ENCODE measurements around the gene NDUFV3. TPM values are rescaled to one million over a fixed set of nuclear protein-coding genes. Genes with fewer than 3 reads are reported as not detected.

The NDUFV3 gene
- total and polyA plus RNA-seq, 2 donors (not counting 3 experiments of a cell fraction or from before 2014, with no cell fraction given) = 13.4 to 45.7 TPM

DNA sequence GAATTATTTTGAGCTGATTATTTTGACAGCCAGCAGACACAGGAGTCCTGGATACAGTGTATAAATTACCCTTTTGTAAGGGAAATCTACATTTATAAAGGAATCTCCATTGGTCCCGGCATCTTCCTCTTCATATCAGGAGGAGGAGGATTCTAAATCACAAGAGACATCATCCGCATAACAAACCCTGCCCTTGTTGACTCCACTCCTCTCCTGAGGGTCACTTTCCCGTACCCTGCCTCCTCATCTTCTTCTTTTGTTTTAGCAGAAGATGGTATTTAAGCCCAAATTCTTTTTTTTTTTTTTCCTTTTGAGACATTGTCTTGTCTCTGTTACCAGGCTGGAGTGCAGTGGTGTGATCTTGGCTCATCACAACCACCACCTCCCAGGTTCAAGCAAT lies 66.6 kb downstream of the NDUFV3 start:
- ChIA-PET POLR2A (no interaction called here), CTCF (no interaction called here)
- H3K9ac ChIP-seq (replicated peaks; ENCODE audit: extremely low read depth, insufficient read depth, low read length) = no peak overlapping the region
- TF ChIP-seq GATA2 (IDR thresholded peaks at IDR 0.05; ENCODE audit: insufficient read depth, insufficient read length, low read depth, low read length) (no peak), JUN (IDR thresholded peaks at IDR 0.05; ENCODE audit: borderline replicate concordance, insufficient read depth, insufficient read length, low read depth) (no peak), FOS (IDR thresholded peaks at IDR 0.05; ENCODE audit: borderline replicate concordance, insufficient read depth, low read length) (no peak), POLR2A (IDR thresholded peaks at IDR 0.05; ENCODE audit: low read depth, low read length) (no peak), EZH2 (IDR thresholded peaks at IDR 0.05; ENCODE audit: borderline replicate concordance, low read depth, low read length, severe bottlenecking) (no peak)
- TF ChIP-seq, protein P1, sequence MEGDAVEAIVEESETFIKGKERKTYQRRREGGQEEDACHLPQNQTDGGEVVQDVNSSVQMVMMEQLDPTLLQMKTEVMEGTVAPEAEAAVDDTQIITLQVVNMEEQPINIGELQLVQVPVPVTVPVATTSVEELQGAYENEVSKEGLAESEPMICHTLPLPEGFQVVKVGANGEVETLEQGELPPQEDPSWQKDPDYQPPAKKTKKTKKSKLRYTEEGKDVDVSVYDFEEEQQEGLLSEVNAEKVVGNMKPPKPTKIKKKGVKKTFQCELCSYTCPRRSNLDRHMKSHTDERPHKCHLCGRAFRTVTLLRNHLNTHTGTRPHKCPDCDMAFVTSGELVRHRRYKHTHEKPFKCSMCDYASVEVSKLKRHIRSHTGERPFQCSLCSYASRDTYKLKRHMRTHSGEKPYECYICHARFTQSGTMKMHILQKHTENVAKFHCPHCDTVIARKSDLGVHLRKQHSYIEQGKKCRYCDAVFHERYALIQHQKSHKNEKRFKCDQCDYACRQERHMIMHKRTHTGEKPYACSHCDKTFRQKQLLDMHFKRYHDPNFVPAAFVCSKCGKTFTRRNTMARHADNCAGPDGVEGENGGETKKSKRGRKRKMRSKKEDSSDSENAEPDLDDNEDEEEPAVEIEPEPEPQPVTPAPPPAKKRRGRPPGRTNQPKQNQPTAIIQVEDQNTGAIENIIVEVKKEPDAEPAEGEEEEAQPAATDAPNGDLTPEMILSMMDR (IDR thresholded peaks at IDR 0.05; ENCODE audit: extremely low read depth in 1 of 2, insufficient read depth in 1 of 2, low read depth in 1 of 2, low read length in 2 of 2) = no peak
- dilution Hi-C loops (cut with MboI; ENCODE audit: extremely low pct_ligation_motif_present, low sequenced_read_pairs) (no loop called here), intact Hi-C loops (cut with micrococcal nuclease) (no loop called here)
- H3K79me2 ChIP-seq (ENCODE audit: control insufficient read depth, insufficient read depth, low read length) = no peaks in the 10 kb centered on the region
- H4K20me1 ChIP-seq (replicated peaks; ENCODE audit: control insufficient read depth, extremely low read depth, insufficient read depth, low read length) = no peaks in the 10 kb centered on the region
- no peaks in the 10 kb centered on the region for H3K36me3 ChIP-seq (ENCODE audit: control insufficient read depth in 2 of 2, extremely low read depth in 1 of 2, insufficient read depth in 2 of 2, low read length in 2 of 2)
- BruUV-seq (replicated peaks) = no TSS peak
- no peak overlapping the region for H3K4me2 ChIP-seq (ENCODE audit: insufficient read depth, low read length)
- no peak overlapping the region for H2AFZ ChIP-seq (ENCODE audit: low read depth, low read length)
- no peak for FAIRE-seq
- H3K9me1 ChIP-seq (replicated peaks; ENCODE audit: control insufficient read depth, extremely low read depth, insufficient read depth, low read length) = no peaks in the 10 kb centered on the region
- no peak overlapping the region for H3K27ac ChIP-seq (ENCODE audit: insufficient read depth, low read depth, low read length)
- H3K9me3 ChIP-seq (replicated peaks; ENCODE audit: control insufficient read depth, insufficient read depth, low read length) = no peaks in the 10 kb centered on the region
- no peak overlapping the region for H3K4me3 ChIP-seq (replicated peaks in 1 of 3; ENCODE audit: insufficient read depth in 1 of 3, low read depth in 1 of 3, low read length in 3 of 3)
- H3K4me1 ChIP-seq (ENCODE audit: control insufficient read depth, extremely low read depth, insufficient read depth, low read length) = no peaks in the 10 kb centered on the region
- H3K27me3 ChIP-seq (ENCODE audit: control insufficient read depth in 2 of 2, insufficient read depth in 2 of 2, low read length in 2 of 2) = peaks cover 0 to 2% of the 10 kb centered on the region in 2 experiments
- no peak for DNase-seq (ENCODE audit: low read depth, low spot score)
